PC-3 (cell line): Measurements from ENCODE around the gene ZNF76. TPM values are rescaled to one million over a fixed set of nuclear protein-coding genes. Genes with fewer than 3 reads are reported as not detected.
A peak's percentile ranks its signal among the peaks of the same experiment; 100 is the strongest.
"Not testable (repeated sequence)": the region's sequence is repeated elsewhere in the genome, so short reads cannot be mapped to it uniquely, and the experiment has no call there.

Experiments
- ATAC-seq: fragments of 200-7000 bp; cut with Tn5 transposase; 2 replicates; pipeline ENCODE4 v1.9.1; 2020; ENCODE audit warnings: mild to moderate bottlenecking, moderate library complexity
- BruUV-seq: library from RNA; stranded (reverse); fragments of 400-500 nt; replicated peaks from 2 replicates; lab custom pipeline; 2021; lab: Mats Ljungman, UMichigan
- CTCF ChIA-PET: fragments of 300-600 bp; sonication (Branson Sonifier 250); formaldehyde crosslinking; loops from one replicate; lab custom pipeline; 2022; ENCODE audit warnings: antibody characterized with exemption; lab: Charles Lee
- POLR2A ChIA-PET: fragments of 300-600 bp; sonication (Branson Sonifier 250); formaldehyde crosslinking; loops from one replicate; lab custom pipeline; 2022; ENCODE audit warnings: antibody characterized with exemption; ENCODE audit not compliant: unreplicated experiment; lab: Charles Lee
- DNase-seq: peaks from one replicate; pipeline ENCODE4 v3.0.0-alpha.2; 2015
- H2AFZ ChIP-seq: fragments of 300-600 bp; sonication (generic); 2 replicates; pipeline ENCODE4 v1.6.0; 2016; ENCODE audit warnings: antibody characterized with exemption, low read length
- H3F3A ChIP-seq: fragments of 300-600 bp; sonication (generic); one replicate; pipeline ENCODE4 v1.6.0; 2017; ENCODE audit warnings: antibody characterized with exemption, low read length, control low read depth, mild to moderate bottlenecking; ENCODE audit not compliant: unreplicated experiment
- H3K27ac ChIP-seq: fragments of 300-600 bp; sonication (generic); 2 replicates; pipeline ENCODE4 v1.5.1; 2016; ENCODE audit warnings: mild to moderate bottlenecking, low read length
- H3K27me3 ChIP-seq: fragments of 300-600 bp; sonication (generic); 2 replicates; pipeline ENCODE4 v1.6.1; 2016; ENCODE audit warnings: low read length, mixed read lengths
- H3K36me3 ChIP-seq: fragments of 300-600 bp; sonication (generic); 2 replicates; pipeline ENCODE4 v1.6.1; 2016; ENCODE audit warnings: low read depth, mixed run types, low read length, mixed read lengths
- H3K4me1 ChIP-seq: fragments of 300-600 bp; sonication (generic); 2 replicates; pipeline ENCODE4 v1.5.1; 2016; ENCODE audit warnings: low read length; ENCODE audit not compliant: insufficient read depth
- H3K4me2 ChIP-seq: fragments of 300-600 bp; sonication (generic); 2 replicates; pipeline ENCODE4 v1.6.0; 2016; ENCODE audit warnings: low read length
- H3K4me3 ChIP-seq: fragments of 300-600 bp; sonication (generic); 2 replicates; pipeline ENCODE4 v1.5.1; 2016; ENCODE audit warnings: mild to moderate bottlenecking, low read length, mixed read lengths
- H3K79me2 ChIP-seq: fragments of 300-600 bp; sonication (generic); 2 replicates; pipeline ENCODE4 v1.6.1; 2017; ENCODE audit warnings: low read length, mixed read lengths
- H3K9ac ChIP-seq: fragments of 300-600 bp; sonication (generic); 2 replicates; pipeline ENCODE4 v1.6.0; 2016; ENCODE audit warnings: mild to moderate bottlenecking, low read length
- H3K9me2 ChIP-seq: fragments of 300-600 bp; sonication (generic); replicated peaks from 2 replicates; pipeline ENCODE4 v1.6.1; 2016; ENCODE audit warnings: mixed run types, low read length, mixed read lengths
- H3K9me3 ChIP-seq: fragments of 300-600 bp; sonication (generic); 2 replicates; pipeline ENCODE4 v1.6.1; 2016; ENCODE audit warnings: low read length, mixed read lengths
- H4K20me1 ChIP-seq: fragments of 300-600 bp; sonication (generic); 2 replicates; pipeline ENCODE4 v1.6.1; 2016; ENCODE audit warnings: low read length, mixed read lengths
- EZH2 ChIP-seq: fragments of 300-600 bp; sonication (generic); IDR thresholded peaks from one replicate; pipeline ENCODE4 v1.6.1; 2017; ENCODE audit warnings: antibody characterized with exemption, mild to moderate bottlenecking, low read length; ENCODE audit not compliant: unreplicated experiment
- EZH2phosphoT487 ChIP-seq: fragments of 300-600 bp; sonication (generic); IDR thresholded peaks from 2 replicates; pipeline ENCODE4 v1.6.1; 2018; ENCODE audit warnings: mild to moderate bottlenecking, antibody characterized with exemption, low read length, borderline replicate concordance
- intact Hi-C: fragments of 100-400 bp; cut with micrococcal nuclease; formaldehyde crosslinking; loops from 2 replicates; pipeline ENCODE4 v1.9.0; 2023
- total RNA-seq: library from RNA; depleted of rRNA; stranded (reverse); fragments of >200 nt; gene quantifications from 2 replicates; pipeline ENCODE4 v1.2.3, GENCODE V29; 2014
- TF ChIP-seq, protein P1 (sequence below): fragments of 300-600 bp; sonication (generic); conservative IDR thresholded peaks from 2 replicates; pipeline ENCODE4 v1.5.1; 2017; ENCODE audit warnings: antibody characterized with exemption, low read depth, mild to moderate bottlenecking, low read length

ZNF76 gene
- total RNA-seq, 1 experiment from 2014 or later, result 20.8 TPM

DNA sequence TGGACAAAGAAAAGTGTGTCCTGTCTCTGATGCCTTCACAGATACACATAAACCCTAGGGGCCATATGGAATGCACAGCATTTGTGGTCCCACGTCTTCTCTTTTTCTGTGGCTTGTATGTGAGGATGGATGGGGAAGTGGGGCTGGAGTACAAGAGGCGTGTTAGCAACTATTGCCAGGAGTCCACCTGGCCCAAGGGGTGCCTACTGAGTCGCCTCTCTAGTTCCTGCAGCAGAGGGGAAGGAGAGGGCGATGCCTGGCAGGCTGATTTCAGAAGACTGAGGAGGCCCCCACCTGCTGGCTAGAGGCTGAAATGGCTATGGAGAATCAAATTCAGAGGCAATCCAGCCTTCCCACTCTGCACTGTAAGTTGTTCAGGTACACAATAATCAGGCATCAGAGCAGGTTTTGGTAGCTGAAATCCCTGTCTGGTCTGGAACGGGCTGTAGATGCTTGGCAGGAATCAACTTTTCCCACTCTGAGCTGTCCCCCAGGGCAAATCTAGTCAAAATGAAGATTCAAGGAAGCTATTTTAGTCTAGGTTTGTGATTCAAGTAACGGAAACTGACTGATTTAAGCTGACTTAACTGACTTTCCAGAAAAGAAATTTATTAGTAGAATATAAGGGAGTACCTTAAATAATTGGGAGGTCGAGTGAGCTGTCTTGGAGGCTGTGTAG is 68.0 kb downstream of the ZNF76 start:
- Histone ChIP-seq H3K79me2 (no peaks in the 10 kb centered on the region), H4K20me1 (no peaks in the 10 kb centered on the region), H3K36me3 (no peaks in the 10 kb centered on the region), H3K4me1 (0 out of 2 replicates have a peak, but pooled peaks cover 4% of the 10 kb centered on the region), H3K9me2 (no peaks in the 10 kb centered on the region), H3F3A (no peaks in the 10 kb centered on the region), H3K4me2 (no peak overlapping the region), H3K27me3 (no peaks in the 10 kb centered on the region), H3K27ac (no peak overlapping the region), H2AFZ (peak overlapping the region; percentile 23; the same call in 1 of the 2 replicates), H3K4me3 (no peak overlapping the region), H3K9ac (no peak overlapping the region), H3K9me3 (no peaks in the 10 kb centered on the region)
- DNase-seq, result peak; percentile 71
- BruUV-seq, result no TSS peak
- TF ChIP-seq EZH2, result no peak
- TF ChIP-seq, protein P1, sequence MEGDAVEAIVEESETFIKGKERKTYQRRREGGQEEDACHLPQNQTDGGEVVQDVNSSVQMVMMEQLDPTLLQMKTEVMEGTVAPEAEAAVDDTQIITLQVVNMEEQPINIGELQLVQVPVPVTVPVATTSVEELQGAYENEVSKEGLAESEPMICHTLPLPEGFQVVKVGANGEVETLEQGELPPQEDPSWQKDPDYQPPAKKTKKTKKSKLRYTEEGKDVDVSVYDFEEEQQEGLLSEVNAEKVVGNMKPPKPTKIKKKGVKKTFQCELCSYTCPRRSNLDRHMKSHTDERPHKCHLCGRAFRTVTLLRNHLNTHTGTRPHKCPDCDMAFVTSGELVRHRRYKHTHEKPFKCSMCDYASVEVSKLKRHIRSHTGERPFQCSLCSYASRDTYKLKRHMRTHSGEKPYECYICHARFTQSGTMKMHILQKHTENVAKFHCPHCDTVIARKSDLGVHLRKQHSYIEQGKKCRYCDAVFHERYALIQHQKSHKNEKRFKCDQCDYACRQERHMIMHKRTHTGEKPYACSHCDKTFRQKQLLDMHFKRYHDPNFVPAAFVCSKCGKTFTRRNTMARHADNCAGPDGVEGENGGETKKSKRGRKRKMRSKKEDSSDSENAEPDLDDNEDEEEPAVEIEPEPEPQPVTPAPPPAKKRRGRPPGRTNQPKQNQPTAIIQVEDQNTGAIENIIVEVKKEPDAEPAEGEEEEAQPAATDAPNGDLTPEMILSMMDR, result peak; percentile 78
- ATAC-seq, result peak; percentile 85
- ChIA-PET POLR2A (interaction anchor here (0.6 kb wide), 1 partner anchor 146 kb away, joined by 5 read pairs; no protein-coding TSS in a partner anchor), CTCF (interaction anchor here (1.0 to 1.4 kb wide), 2 partner anchors 9 to 30 kb away, joined by 4 to 7 read pairs; partner anchors contain the start of gene DEF6)
- intact Hi-C loops, result loop anchor here (1.0 kb wide), 1 partner anchor 30 kb away; the partner anchor contains the start of gene DEF6

DNA sequence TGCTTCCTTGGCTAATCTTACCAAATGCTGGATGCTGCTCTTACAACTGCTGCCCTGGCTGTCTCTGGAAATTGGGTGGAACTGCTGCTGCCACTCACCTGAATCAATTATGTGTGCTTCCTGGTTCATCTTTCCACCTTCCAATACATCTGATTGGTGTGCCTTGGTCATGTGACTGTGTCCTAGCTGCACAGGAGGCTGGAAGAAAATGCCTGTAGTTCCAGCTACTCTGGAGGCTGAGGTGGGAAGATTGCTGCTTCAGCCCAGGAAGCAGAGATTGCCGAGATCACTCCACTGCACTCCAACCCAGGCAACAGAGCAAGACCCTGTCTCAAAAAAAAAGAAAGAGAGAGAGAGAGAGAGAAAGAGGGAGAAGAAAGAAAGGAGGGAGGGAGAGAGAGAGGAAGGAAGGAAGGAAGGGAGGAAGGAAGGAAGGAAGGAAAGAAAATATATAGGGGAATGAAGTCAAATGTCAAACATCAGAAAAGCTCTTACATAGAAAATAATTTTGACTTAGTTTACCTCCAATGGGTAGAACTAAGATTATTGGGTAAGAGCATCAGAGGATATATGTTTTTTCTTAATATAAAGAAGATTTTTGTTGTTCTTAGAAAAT is 68.7 kb downstream of the ZNF76 start:
- no peaks in the 10 kb centered on the region for H4K20me1 ChIP-seq
- no peaks in the 10 kb centered on the region for H3K36me3 ChIP-seq
- no peaks in the 10 kb centered on the region for H3F3A ChIP-seq
- intact Hi-C loops, result no loop called here
- H3K27me3 ChIP-seq, result no peaks in the 10 kb centered on the region
- no peak for ATAC-seq
- no peak overlapping the region for H3K4me2 ChIP-seq
- POLR2A ChIA-PET, result interaction anchor here (0.6 kb wide), 1 partner anchor 145 kb away, joined by 5 read pairs; no protein-coding TSS in a partner anchor
- H3K9me2 ChIP-seq, result no peaks in the 10 kb centered on the region
- H3K4me1 ChIP-seq, result 0 out of 2 replicates have a peak, but pooled peaks cover 4% of the 10 kb centered on the region
- no peaks in the 10 kb centered on the region for H3K79me2 ChIP-seq
- DNase-seq, result peak; percentile 23
- H2AFZ ChIP-seq, result no peak overlapping the region; the same call in 1 of the 2 replicates
- CTCF ChIA-PET, result interaction anchor here (1.0 to 1.4 kb wide), 2 partner anchors 10 to 31 kb away, joined by 4 to 7 read pairs; partner anchors contain the start of gene DEF6
- BruUV-seq, result no TSS peak
- no peak overlapping the region for H3K4me3 ChIP-seq
- H3K9ac ChIP-seq, result no peak overlapping the region
- no peaks in the 10 kb centered on the region for H3K9me3 ChIP-seq
- TF ChIP-seq EZH2 (no peak), EZH2phosphoT487 (no peak)
- TF ChIP-seq, protein P1, result no peak
- H3K27ac ChIP-seq, result no peak overlapping the region

DNA sequence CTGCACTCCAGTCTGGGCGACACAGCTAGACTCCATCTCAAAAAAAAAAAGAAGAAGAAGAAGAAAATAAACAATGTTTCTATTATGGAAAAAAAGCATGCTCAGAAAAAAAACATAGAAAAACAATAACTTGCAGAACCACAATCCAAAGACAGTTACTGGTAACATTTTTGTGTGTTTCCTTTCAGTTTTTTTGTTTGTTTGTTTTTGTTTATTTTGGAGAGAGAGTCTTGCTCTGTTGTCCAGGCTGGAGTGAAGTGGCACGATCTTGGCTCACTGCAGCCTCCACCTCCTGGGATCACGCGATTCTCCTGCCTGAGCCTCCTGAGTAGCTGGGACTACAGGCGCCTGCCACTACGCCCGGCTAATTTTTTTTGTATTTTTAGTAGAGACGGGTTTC is 69.4 kb downstream of the ZNF76 start:
- H3K9ac ChIP-seq, intact Hi-C loops, H2AFZ ChIP-seq, CTCF ChIA-PET, H3F3A ChIP-seq, BruUV-seq, ATAC-seq, H3K4me3 ChIP-seq, H3K79me2 ChIP-seq, H3K9me2 ChIP-seq, H3K4me1 ChIP-seq, H3K9me3 ChIP-seq, DNase-seq, H3K27ac ChIP-seq, H3K36me3 ChIP-seq, H4K20me1 ChIP-seq, H3K27me3 ChIP-seq, H3K4me2 ChIP-seq: not testable (repeated sequence)
- POLR2A ChIA-PET, result interaction anchor here (0.5 kb wide), 1 partner anchor 440 kb away, joined by 3 read pairs; the partner anchor contains the start of gene ANKS1A
